ENCODE results near the gene HOMER2. TPM values are rescaled to one million over a fixed set of nuclear protein-coding genes. Genes with fewer than 3 reads are reported as not detected.
"Not testable (repeated sequence)": the region's sequence is repeated elsewhere in the genome, so short reads cannot be mapped to it uniquely, and the experiment has no call there.

The HOMER2 gene
- 13.5 TPM for polyA plus RNA-seq (2013, experiment 1 of 2)
- 10.8 TPM for polyA plus RNA-seq (2013, experiment 2 of 2)

GRCh38 chr15:82952158-82953081 lies at the start of gene HOMER2:
Gene HOMER2 (minus strand): TSS chr15:82952720. CDS start chr15:82952535, 185 bp downstream.
- peaks cover 46% of the 10 kb centered on the region for H3K27me3 ChIP-seq (ENCODE audit: insufficient read depth, low read length)
- no peaks in the 10 kb centered on the region for H3K9me3 ChIP-seq (ENCODE audit: insufficient read depth, low read depth, low read length)
- H3K9ac ChIP-seq (ENCODE audit: low read depth, low read length), result peak within 1 kb of the TSS; percentile 78
- no peak within 1 kb of the TSS for H3K27ac ChIP-seq (ENCODE audit: low read depth, low read length)
- H3K4me3 ChIP-seq (ENCODE audit: low read length), result peak within 1 kb of the TSS; percentile 73
- no peaks in the 10 kb centered on the region for H3K4me1 ChIP-seq (ENCODE audit: insufficient read depth, low read length)
- WGBS, result under 1% methylated on average over 119 of the region's 119 CpGs
- H3K36me3 ChIP-seq (ENCODE audit: insufficient read depth, low read length), result no peaks in the 10 kb centered on the region

- not testable (repeated sequence) for H3K36me3 ChIP-seq (ENCODE audit: insufficient read depth, low read length); H3K4me3 ChIP-seq (ENCODE audit: low read length); H3K27me3 ChIP-seq (ENCODE audit: insufficient read depth, low read length); H3K4me1 ChIP-seq (ENCODE audit: insufficient read depth, low read length); H3K9me3 ChIP-seq (ENCODE audit: insufficient read depth, low read depth, low read length); H3K9ac ChIP-seq (ENCODE audit: low read depth, low read length); H3K27ac ChIP-seq (ENCODE audit: low read depth, low read length)
- 96% methylated on average over 3 of the region's 3 CpGs for WGBS
These were observed 48.1 kb upstream of the HOMER2 start for GRCh38 chr15:83000672-83001031.

- Histone ChIP-seq H3K27me3 (ENCODE audit: insufficient read depth, low read length) (no peaks in the 10 kb centered on the region), H3K27ac (ENCODE audit: low read depth, low read length) (no peak overlapping the region), H3K9ac (ENCODE audit: low read depth, low read length) (no peak overlapping the region), H3K4me3 (ENCODE audit: low read length) (no peak overlapping the region), H3K4me1 (ENCODE audit: insufficient read depth, low read length) (no peaks in the 10 kb centered on the region), H3K9me3 (ENCODE audit: insufficient read depth, low read depth, low read length) (no peaks in the 10 kb centered on the region), H3K36me3 (ENCODE audit: insufficient read depth, low read length) (peaks cover 6% of the 10 kb centered on the region; the same call in 1 of the 2 replicates)
- WGBS, result 62% methylated on average over 6 of the region's 6 CpGs
These were observed 47.6 kb upstream of the HOMER2 start for GRCh38 chr15:82999905-83000671.

- Histone ChIP-seq H3K36me3 (ENCODE audit: insufficient read depth, low read length) (no peaks in the 10 kb centered on the region), H3K4me1 (ENCODE audit: insufficient read depth, low read length) (no peaks in the 10 kb centered on the region), H3K4me3 (ENCODE audit: low read length) (no peak overlapping the region), H3K27me3 (ENCODE audit: insufficient read depth, low read length) (no peaks in the 10 kb centered on the region), H3K27ac (ENCODE audit: low read depth, low read length) (no peak overlapping the region), H3K9me3 (ENCODE audit: insufficient read depth, low read depth, low read length) (no peaks in the 10 kb centered on the region), H3K9ac (ENCODE audit: low read depth, low read length) (no peak overlapping the region)
- 95% methylated on average over 6 of the region's 6 CpGs for WGBS
These were observed 46.9 kb upstream of the HOMER2 start for GRCh38 chr15:82999426-82999825.

- no peak overlapping the region for H3K4me3 ChIP-seq (ENCODE audit: low read length)
- H3K27ac ChIP-seq (ENCODE audit: low read depth, low read length), result no peak overlapping the region
- WGBS, result 100% methylated on average over 2 of the region's 3 CpGs
- no peaks in the 10 kb centered on the region for H3K4me1 ChIP-seq (ENCODE audit: insufficient read depth, low read length)
- H3K9me3 ChIP-seq (ENCODE audit: insufficient read depth, low read depth, low read length), result no peaks in the 10 kb centered on the region
- H3K27me3 ChIP-seq (ENCODE audit: insufficient read depth, low read length), result no peaks in the 10 kb centered on the region
- no peak overlapping the region for H3K9ac ChIP-seq (ENCODE audit: low read depth, low read length)
- H3K36me3 ChIP-seq (ENCODE audit: insufficient read depth, low read length), result no peaks in the 10 kb centered on the region
These were observed 43.4 kb upstream of the HOMER2 start for GRCh38 chr15:82995938-82996337.

- WGBS, result 91% methylated on average over 2 of the region's 2 CpGs
- no peaks in the 10 kb centered on the region for H3K27me3 ChIP-seq (ENCODE audit: insufficient read depth, low read length)
- H3K4me1 ChIP-seq (ENCODE audit: insufficient read depth, low read length), result no peaks in the 10 kb centered on the region
- no peak overlapping the region for H3K27ac ChIP-seq (ENCODE audit: low read depth, low read length)
- H3K9me3 ChIP-seq (ENCODE audit: insufficient read depth, low read depth, low read length), result no peaks in the 10 kb centered on the region
- no peak overlapping the region for H3K9ac ChIP-seq (ENCODE audit: low read depth, low read length)
- H3K36me3 ChIP-seq (ENCODE audit: insufficient read depth, low read length), result peaks cover 5% of the 10 kb centered on the region
- H3K4me3 ChIP-seq (ENCODE audit: low read length), result no peak overlapping the region
These were observed 42.6 kb upstream of the HOMER2 start for GRCh38 chr15:82995076-82995475.

GRCh38 chr15:82993144-82993543 lies 40.6 kb upstream of the HOMER2 start:
- Histone ChIP-seq H3K9ac (ENCODE audit: low read depth, low read length) (no peak overlapping the region), H3K9me3 (ENCODE audit: insufficient read depth, low read depth, low read length) (no peaks in the 10 kb centered on the region), H3K4me1 (ENCODE audit: insufficient read depth, low read length) (no peaks in the 10 kb centered on the region), H3K27me3 (ENCODE audit: insufficient read depth, low read length) (no peaks in the 10 kb centered on the region), H3K4me3 (ENCODE audit: low read length) (no peak overlapping the region), H3K36me3 (ENCODE audit: insufficient read depth, low read length) (peaks cover 20% of the 10 kb centered on the region), H3K27ac (ENCODE audit: low read depth, low read length) (no peak overlapping the region)
- WGBS, result 88% methylated on average over 4 of the region's 4 CpGs

- Histone ChIP-seq H3K36me3 (ENCODE audit: insufficient read depth, low read length) (peaks cover 22% of the 10 kb centered on the region), H3K9me3 (ENCODE audit: insufficient read depth, low read depth, low read length) (no peaks in the 10 kb centered on the region), H3K9ac (ENCODE audit: low read depth, low read length) (no peak overlapping the region), H3K27ac (ENCODE audit: low read depth, low read length) (no peak overlapping the region), H3K27me3 (ENCODE audit: insufficient read depth, low read length) (no peaks in the 10 kb centered on the region), H3K4me3 (ENCODE audit: low read length) (no peak overlapping the region), H3K4me1 (ENCODE audit: insufficient read depth, low read length) (no peaks in the 10 kb centered on the region)
- 96% methylated on average over 3 of the region's 3 CpGs for WGBS
These were observed 40.0 kb upstream of the HOMER2 start for GRCh38 chr15:82992436-82992998.

GRCh38 chr15:82986442-82986780 lies 33.9 kb upstream of the HOMER2 start:
- 4% methylated on average over 11 of the region's 12 CpGs for WGBS
- Histone ChIP-seq H3K36me3 (ENCODE audit: insufficient read depth, low read length) (peaks cover 22% of the 10 kb centered on the region), H3K4me1 (ENCODE audit: insufficient read depth, low read length) (no peaks in the 10 kb centered on the region), H3K27me3 (ENCODE audit: insufficient read depth, low read length) (peaks cover 12% of the 10 kb centered on the region; the same call in 1 of the 2 replicates), H3K27ac (ENCODE audit: low read depth, low read length) (no peak overlapping the region), H3K9me3 (ENCODE audit: insufficient read depth, low read depth, low read length) (peaks cover 6% of the 10 kb centered on the region; the same call in 1 of the 2 replicates), H3K4me3 (ENCODE audit: low read length) (peak overlapping the region; percentile 78), H3K9ac (ENCODE audit: low read depth, low read length) (peak overlapping the region; percentile 81)

- Histone ChIP-seq H3K27ac (ENCODE audit: low read depth, low read length) (peak within 1 kb of the TSS; percentile 47), H3K4me3 (ENCODE audit: low read length) (peak within 1 kb of the TSS; percentile 78), H3K9me3 (ENCODE audit: insufficient read depth, low read depth, low read length) (peaks cover 6% of the 10 kb centered on the region; the same call in 1 of the 2 replicates), H3K36me3 (ENCODE audit: insufficient read depth, low read length) (peaks cover 21% of the 10 kb centered on the region), H3K4me1 (ENCODE audit: insufficient read depth, low read length) (no peaks in the 10 kb centered on the region), H3K9ac (ENCODE audit: low read depth, low read length) (peak within 1 kb of the TSS; percentile 81), H3K27me3 (ENCODE audit: insufficient read depth, low read length) (peaks cover 12% of the 10 kb centered on the region; the same call in 1 of the 2 replicates)
- WGBS, result 5% methylated on average over 45 of the region's 45 CpGs
These were observed 33.3 kb upstream of the HOMER2 start, which contains the start of gene RAMAC for GRCh38 chr15:82985688-82986441. Gene RAMAC (plus strand): TSS chr15:82986210. CDS start chr15:82989019, 2,809 bp downstream.

All from HUES64 (cell line).